K562 (cell line): ENCODE results near the gene GNG5. TPM values are rescaled to one million over a fixed set of nuclear protein-coding genes. Genes with fewer than 3 reads are reported as not detected.

ENCODE experiments used
- ARID4B ChIP-seq: sonication (generic); formaldehyde crosslinking; IDR thresholded peaks from 2 replicates; pipeline ENCODE4 v1.8.0; 2022; ENCODE audit warnings: mild to moderate bottlenecking, missing genetic modification reagents
- BCL6 ChIP-seq: fragments of 250-450 bp; sonication (Bioruptor Pico); IDR thresholded peaks from 2 replicates; pipeline ENCODE4 v1.4.0; 2020
- CBX2 ChIP-seq: fragments of 200-600 bp; sonication (generic); IDR thresholded peaks from one replicate; pipeline ENCODE4 v1.6.1; 2012; ENCODE audit warnings: mild to moderate bottlenecking, low read length, inconsistent platforms; ENCODE audit not compliant: insufficient read depth, poor library complexity, severe bottlenecking
- CCNT2 ChIP-seq: IDR thresholded peaks from 2 replicates; pipeline ENCODE4 v1.6.1; 2011; ENCODE audit warnings: borderline replicate concordance, low read depth, mild to moderate bottlenecking, moderate library complexity, mixed read lengths, low read length; ENCODE audit not compliant: insufficient read length; ENCODE audit errors: extremely low read depth
- CEBPG ChIP-seq, 3 experiments: fragments of 200-800 bp in 1 of 3; sonication (Bioruptor generic) in 1 of 3; sonication (generic) in 1 of 3; formaldehyde crosslinking in 1 of 3; IDR thresholded peaks in 2 of 3; conservative IDR thresholded peaks in 1 of 3; 2 replicates each; pipeline versions ENCODE4 v1.6.1 to v1.8.0; 2016 to 2022; ENCODE audit warnings: missing compliant biosample characterization in 2 of 3, missing genetic modification characterization in 2 of 3, mild to moderate bottlenecking in 1 of 3, missing genetic modification reagents in 1 of 3
- ETV1 ChIP-seq: fragments of 450-650 bp; conservative IDR thresholded peaks from 2 replicates; pipeline ENCODE4 v1.6.1; 2016; ENCODE audit warnings: missing genetic modification characterization, control low read depth, low read depth, missing compliant biosample characterization
- GMEB1 ChIP-seq: fragments of 250-450 bp; sonication (Bioruptor Pico); IDR thresholded peaks from 2 replicates; pipeline ENCODE4 v1.4.0; 2020; ENCODE audit warnings: mild to moderate bottlenecking
- KLF1 ChIP-seq: fragments of 450-650 bp; IDR thresholded peaks from 2 replicates; pipeline ENCODE4 v1.6.1; 2016; ENCODE audit warnings: missing genetic modification characterization, missing compliant biosample characterization
- PHF8 ChIP-seq: fragments of 200-600 bp; sonication (generic); IDR thresholded peaks from 2 replicates; pipeline ENCODE4 v1.6.1; 2012; ENCODE audit warnings: mixed run types, mild to moderate bottlenecking, inconsistent platforms, low read length, moderate library complexity, borderline replicate concordance
- RAD21 ChIP-seq, 2 experiments: fragments of 250-450 bp in 1 of 2; fragments of 450-650 bp in 1 of 2; sonication (Bioruptor Pico) in 1 of 2; formaldehyde crosslinking in 1 of 2; IDR thresholded peaks in 1 of 2; conservative IDR thresholded peaks in 1 of 2; 2 replicates each; pipeline versions ENCODE4 v1.4.0 to v1.8.0; 2020 to 2022; ENCODE audit warnings: mild to moderate bottlenecking in 2 of 2, moderate library complexity in 1 of 2
- RBFOX2 ChIP-seq: fragments of 200-400 bp; formaldehyde crosslinking; IDR thresholded peaks from 2 replicates; pipeline ENCODE4 v1.6.1; 2017; ENCODE audit warnings: low read depth, mild to moderate bottlenecking, low read length, moderate library complexity
- RBM15 ChIP-seq: fragments of 200-400 bp; formaldehyde crosslinking; IDR thresholded peaks from 2 replicates; pipeline ENCODE4 v1.6.1; 2018; ENCODE audit warnings: mild to moderate bottlenecking, low read length, moderate library complexity; ENCODE audit not compliant: insufficient read depth
- TOE1 ChIP-seq, 2 experiments: fragments of 450-650 bp in 1 of 2; sonication (generic) in 1 of 2; formaldehyde crosslinking in 1 of 2; IDR thresholded peaks; 2 replicates each; pipeline versions ENCODE4 v1.7.1 to v1.8.0; 2016 to 2022; ENCODE audit warnings: borderline replicate concordance in 2 of 2, mild to moderate bottlenecking in 2 of 2, antibody characterized with exemption in 1 of 2, inconsistent platforms in 1 of 2, low read depth in 1 of 2, missing genetic modification reagents in 1 of 2, moderate library complexity in 1 of 2
- USF2 ChIP-seq: sonication (generic); formaldehyde crosslinking; IDR thresholded peaks from 2 replicates; pipeline ENCODE4 v1.5.0; 2020; ENCODE audit warnings: missing genetic modification reagents
- ZC3H11A ChIP-seq: IDR thresholded peaks from 2 replicates; pipeline ENCODE4 v1.6.1; 2012; ENCODE audit warnings: low read depth, low read length, improper control_type of control experiment
- ZNF586 ChIP-seq: fragments of 450-650 bp; formaldehyde crosslinking; conservative IDR thresholded peaks from 2 replicates; pipeline ENCODE4 v1.4.0; 2020; ENCODE audit warnings: mild to moderate bottlenecking, moderate library complexity
- ZNF75A ChIP-seq: fragments of 450-650 bp; formaldehyde crosslinking; IDR thresholded peaks from 2 replicates; pipeline ENCODE4 v1.4.0; 2020; ENCODE audit warnings: mild to moderate bottlenecking
- ZNF77 ChIP-seq: fragments of 250-450 bp; sonication (Bioruptor Pico); IDR thresholded peaks from 2 replicates; pipeline ENCODE4 v1.5.0; 2020
- polyA plus RNA-seq, 8 experiments: library from polyadenylated mRNA; depleted of rRNA in 4 of 8; stranded (reverse) in 5 of 8; unstranded in 3 of 8; fragments of >200 nt; fragmentation: Nextera tagmentation in 2 of 8; fragmentation: Illumina TruSeq in 1 of 8; extraction: Ambion mirVana in 2 of 8; extraction: Trizol in 1 of 8; gene quantifications; 2 replicates each; pipeline versions ENCODE4 v1.2.1 to v1.2.3, GENCODE V29; 2011 to 2014; ENCODE audit warnings: inconsistent platforms in 1 of 8, missing spikeins in 1 of 8
- total RNA-seq, 7 experiments: library from RNA; depleted of rRNA in 6 of 7; stranded (reverse); fragments of >200 nt in 6 of 7; fragmentation: Illumina TruSeq in 2 of 7; extraction: Trizol in 2 of 7; gene quantifications; 2 replicates each; pipeline versions ENCODE4 v1.2.1 to v1.2.3, GENCODE V29; 2011 to 2021; ENCODE audit warnings: low replicate concordance in 1 of 7

GNG5 gene
- total and polyA plus RNA-seq, 9 of the 15 experiments (the other 6 are each of a cell fraction or from before 2014, with no cell fraction given), result 61.9 to 243 (median 150) TPM

GRCh38 chr1:84504580-84505492 lies 1.5 kb downstream of the GNG5 start (continued):
- TF ChIP-seq ARID4B, result 0 out of 2 replicates have a peak, but pooled peaks have one; percentile 29
- TF ChIP-seq CBX2, result no peak
- TF ChIP-seq KLF1 (tag), result no peak
- 0 out of 2 replicates have a peak, but pooled peaks have one; percentile 14 for TF ChIP-seq ETV1
- no peak for TF ChIP-seq ZNF75A (CRISPR knock-in tag)
- TF ChIP-seq RBFOX2, result no peak
- TF ChIP-seq BCL6, result no peak
- no peak for TF ChIP-seq ZC3H11A
- peak in 1 of 2 experiments; percentile 28; a peak in 2 of 4 replicates for TF ChIP-seq RAD21 (CRISPR knock-in tag; conservative IDR thresholded peaks at IDR 0.05 in 1 of 2, IDR thresholded peaks at IDR 0.05 in 1 of 2)
- no peak for TF ChIP-seq ZNF586 (CRISPR knock-in tag)
- TF ChIP-seq ZNF77, result no peak
- no peak for TF ChIP-seq CCNT2
- TF ChIP-seq TOE1 (IDR thresholded peaks at IDR 0.05; ENCODE audit: borderline replicate concordance), result no peak
- no peak for TF ChIP-seq TOE1 (CRISPR knock-in tag; IDR thresholded peaks at IDR 0.05; ENCODE audit: borderline replicate concordance, low read depth)
- TF ChIP-seq RBM15, result no peak
- no peak for TF ChIP-seq PHF8
- no peak for TF ChIP-seq USF2 (CRISPR knock-in tag)
- no peak for TF ChIP-seq GMEB1 (CRISPR knock-in tag)
- TF ChIP-seq CEBPG (CRISPR knock-in tag; IDR thresholded peaks at IDR 0.05), result no peak; the same call in 1 of the 2 replicates
- TF ChIP-seq CEBPG (tag; conservative IDR thresholded peaks at IDR 0.05 in 1 of 2, IDR thresholded peaks at IDR 0.05 in 1 of 2), result peak; percentile 82 to 92
